GM12878 (cell line): ENCODE results near the gene HOXC13. TPM values are rescaled to one million over a fixed set of nuclear protein-coding genes. Genes with fewer than 3 reads are reported as not detected.

Experiments
- ATAC-seq: fragments of 200-7000 bp; cut with Tn5 transposase; 3 replicates; pipeline ENCODE4 v1.9.1; 2020; ENCODE audit warnings: mild to moderate bottlenecking, moderate library complexity
- BruUV-seq: library from RNA; stranded (reverse); fragments of 400-500 nt; replicated peaks from 2 replicates; lab custom pipeline; 2021; lab: Mats Ljungman, UMichigan
- CTCF ChIA-PET: fragments of 300-600 bp; sonication (Branson Sonifier 250); formaldehyde crosslinking; extraction: SDS; loops from one replicate; lab custom pipeline; 2021; ENCODE audit warnings: inconsistent platforms; lab: Yijun Ruan, JAX
- POLR2A ChIA-PET: fragments of 350-600 bp; formaldehyde crosslinking; extraction: SDS; loops from one replicate; lab custom pipeline; 2021; ENCODE audit warnings: inconsistent platforms; lab: Charles Lee
- RAD21 ChIA-PET: fragments of 300-600 bp; sonication (Branson Sonifier 250); formaldehyde crosslinking; loops from one replicate; lab custom pipeline; 2023; ENCODE audit warnings: antibody characterized with exemption; ENCODE audit not compliant: unreplicated experiment; lab: Charles Lee
- SMC1A ChIA-PET: fragments of 300-600 bp; sonication (Branson Sonifier 250); formaldehyde crosslinking; loops from one replicate; lab custom pipeline; 2023; ENCODE audit not compliant: unreplicated experiment, uncharacterized antibody; lab: Charles Lee
- DNase-seq: peaks from one replicate; pipeline ENCODE4 v3.0.0-alpha.2; 2011; ENCODE audit warnings: low read depth, low spot score
- FAIRE-seq: peaks from 3 replicates; lab custom pipeline; 2011; peaks lifted over from hg19 to GRCh38; lab: Jason Lieb, UNC
- H2AFZ ChIP-seq: 2 replicates; pipeline ENCODE4 v1.6.0; 2011; ENCODE audit warnings: low read depth, low read length, control low read depth; ENCODE audit not compliant: control insufficient read depth
- H3K27ac ChIP-seq: 2 replicates; pipeline ENCODE4 v1.5.1; 2011; ENCODE audit warnings: control low read depth; ENCODE audit not compliant: control insufficient read depth, insufficient read depth
- H3K27me3 ChIP-seq, 2 experiments: replicated peaks in 1 of 2; 2 replicates each; pipeline versions ENCODE4 v1.6.0 to v1.6.1; 2011; ENCODE audit warnings: low read length in 1 of 2; ENCODE audit not compliant: control insufficient read depth in 2 of 2, insufficient read depth in 2 of 2
- H3K36me3 ChIP-seq, 2 experiments: 2 replicates each; pipeline ENCODE4 v1.5.1; 2011; ENCODE audit warnings: low read length in 1 of 2; ENCODE audit not compliant: control insufficient read depth in 2 of 2, insufficient read depth in 2 of 2
- H3K4me1 ChIP-seq: 2 replicates; pipeline ENCODE4 v1.6.1; 2011; ENCODE audit warnings: mild to moderate bottlenecking, low read length, moderate library complexity, mixed read lengths; ENCODE audit not compliant: control insufficient read depth, insufficient read depth
- H3K4me2 ChIP-seq: 2 replicates; pipeline ENCODE4 v1.6.0; 2011; ENCODE audit warnings: control low read depth; ENCODE audit not compliant: control insufficient read depth, insufficient read depth
- H3K4me3 ChIP-seq: fragments of 200-600 bp; sonication (generic); 2 replicates; pipeline ENCODE4 v1.5.1; 2016
- H3K79me2 ChIP-seq: 2 replicates; pipeline ENCODE4 v1.6.0; 2011; ENCODE audit warnings: low read length; ENCODE audit not compliant: control insufficient read depth, insufficient read depth
- H3K9ac ChIP-seq: 2 replicates; pipeline ENCODE4 v1.8.0; 2011; ENCODE audit warnings: low read length, control low read depth, mixed read lengths; ENCODE audit not compliant: control insufficient read depth, insufficient read depth
- H3K9me3 ChIP-seq: replicated peaks from 3 replicates; pipeline ENCODE4 v1.5.1; 2011; ENCODE audit warnings: mild to moderate bottlenecking, low read length; ENCODE audit not compliant: control insufficient read depth, insufficient read depth
- H4K20me1 ChIP-seq: 2 replicates; pipeline ENCODE4 v1.6.0; 2011; ENCODE audit not compliant: control insufficient read depth, insufficient read depth
- BCLAF1 ChIP-seq: fragments of 450-650 bp; IDR thresholded peaks from 2 replicates; pipeline ENCODE4 v1.6.1; 2017; ENCODE audit warnings: antibody characterized with exemption, mild to moderate bottlenecking, moderate library complexity
- DPF2 ChIP-seq: fragments of 450-650 bp; IDR thresholded peaks from 2 replicates; pipeline ENCODE4 v1.6.1; 2017; ENCODE audit warnings: mild to moderate bottlenecking
- EP300 ChIP-seq, 2 experiments: fragments of 150-350 bp in 1 of 2; IDR thresholded peaks; 2 replicates each; pipeline ENCODE4 v1.6.1; 2011 to 2012; ENCODE audit warnings: low read depth in 2 of 2, low read length in 2 of 2, borderline replicate concordance in 1 of 2, improper control_type of control experiment in 1 of 2, inconsistent platforms in 1 of 2; ENCODE audit not compliant: control insufficient read depth in 1 of 2
- IKZF2 ChIP-seq, 2 experiments: fragments of 450-650 bp; IDR thresholded peaks; 2 replicates each; pipeline ENCODE4 v1.6.1; 2017; ENCODE audit warnings: mild to moderate bottlenecking in 2 of 2, moderate library complexity in 2 of 2
- MTA2 ChIP-seq: fragments of 450-650 bp; IDR thresholded peaks from 2 replicates; pipeline ENCODE4 v1.6.1; 2016; ENCODE audit warnings: low read depth, mild to moderate bottlenecking, moderate library complexity
- ZSCAN29 ChIP-seq: fragments of 450-650 bp; IDR thresholded peaks from 2 replicates; pipeline ENCODE4 v1.6.1; 2017; ENCODE audit warnings: mild to moderate bottlenecking, moderate library complexity
- WGBS: methylation state at CpG from one replicate; pipeline ENCODE4 v1.1.6; 2016; ENCODE audit warnings: low lambda C conversion rate; ENCODE audit not compliant: insufficient replicate concordance, insufficient coverage; ENCODE audit errors: missing lambda C conversion rate; 5-methylcytosine and 5-hydroxymethylcytosine counted together
- in situ Hi-C: fragments of 300-500 bp; cut with MboI; formaldehyde crosslinking; loops from 9 replicates; pipeline ENCODE4 v1.14.3; 2018; ENCODE audit warnings: mixed read lengths
- intact Hi-C: fragments of 100-400 bp; cut with micrococcal nuclease; formaldehyde crosslinking; loops from one replicate; pipeline ENCODE4 v1.14.2; 2022; ENCODE audit not compliant: unreplicated experiment
- polyA plus RNA-seq, 11 experiments: library from polyadenylated mRNA; depleted of rRNA in 4 of 11; unstranded in 6 of 11; stranded (reverse) in 5 of 11; fragments of >200 nt; fragmentation: Nextera tagmentation in 4 of 11; fragmentation: Illumina TruSeq in 1 of 11; extraction: Ambion mirVana in 4 of 11; extraction: Trizol in 1 of 11; gene quantifications; 1 replicate in 1 of 11; 2 replicates in 10 of 11; pipeline versions ENCODE4 v1.2.1 to v1.2.3, GENCODE V29; 2011 to 2016; ENCODE audit warnings: inconsistent platforms in 2 of 11, missing spikeins in 2 of 11, low read depth in 1 of 11
- total RNA-seq, 4 experiments: library from RNA; depleted of rRNA in 3 of 4; stranded (reverse); fragments of >200 nt in 3 of 4; fragmentation: Illumina TruSeq in 1 of 4; extraction: Trizol in 1 of 4; gene quantifications; 2 replicates each; pipeline versions ENCODE4 v1.2.1 to v1.2.3, GENCODE V29; 2013 to 2021
- TF ChIP-seq, protein P1 (sequence below): fragments of 450-650 bp; IDR thresholded peaks from 2 replicates; pipeline ENCODE4 v1.6.1; 2016; ENCODE audit warnings: mild to moderate bottlenecking

Gene HOXC13
- total and polyA plus RNA-seq, 10 of the 15 experiments (the other 5 are each of a cell fraction or from before 2014, with no cell fraction given): not detected

DNA sequence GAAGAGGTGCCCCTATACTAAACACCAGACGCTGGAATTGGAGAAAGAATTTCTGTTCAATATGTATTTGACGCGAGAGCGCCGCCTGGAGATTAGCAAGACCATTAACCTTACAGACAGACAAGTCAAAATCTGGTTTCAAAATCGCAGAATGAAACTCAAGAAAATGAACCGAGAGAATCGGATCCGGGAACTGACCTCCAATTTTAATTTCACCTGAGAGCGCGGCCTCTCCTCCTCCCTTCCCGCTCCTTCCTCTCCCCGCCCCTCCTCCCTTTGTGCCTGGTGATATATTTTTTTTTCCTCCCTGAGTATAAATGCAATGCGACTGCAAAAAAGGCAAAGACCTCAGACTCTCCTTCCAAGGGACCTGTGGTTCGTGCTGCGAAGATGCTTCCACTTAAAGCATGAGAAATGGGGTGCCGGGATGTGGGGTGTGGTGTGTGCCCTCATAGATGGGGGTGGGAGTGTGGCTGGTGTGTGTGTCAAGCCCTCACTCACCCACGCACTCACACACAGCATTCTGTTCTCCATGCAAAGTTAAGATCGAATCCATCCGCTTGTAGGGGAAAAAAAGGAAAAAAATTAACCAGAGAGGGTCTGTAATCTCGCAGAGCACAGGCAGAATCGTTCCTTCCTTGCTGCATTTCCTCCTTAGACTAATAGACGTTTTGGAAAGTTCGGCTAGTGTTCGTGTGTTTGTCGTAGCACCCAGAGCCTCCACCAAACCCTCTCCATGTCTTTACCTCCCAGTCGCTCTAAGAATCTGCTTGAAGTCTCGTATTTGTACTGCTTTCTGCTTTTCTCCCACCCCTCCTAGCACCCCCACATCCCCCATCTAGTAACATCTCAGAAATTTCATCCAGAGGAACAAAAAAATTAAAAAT is 50.8 kb downstream of the HOXC13 start (continued):
- TF ChIP-seq, protein P1, sequence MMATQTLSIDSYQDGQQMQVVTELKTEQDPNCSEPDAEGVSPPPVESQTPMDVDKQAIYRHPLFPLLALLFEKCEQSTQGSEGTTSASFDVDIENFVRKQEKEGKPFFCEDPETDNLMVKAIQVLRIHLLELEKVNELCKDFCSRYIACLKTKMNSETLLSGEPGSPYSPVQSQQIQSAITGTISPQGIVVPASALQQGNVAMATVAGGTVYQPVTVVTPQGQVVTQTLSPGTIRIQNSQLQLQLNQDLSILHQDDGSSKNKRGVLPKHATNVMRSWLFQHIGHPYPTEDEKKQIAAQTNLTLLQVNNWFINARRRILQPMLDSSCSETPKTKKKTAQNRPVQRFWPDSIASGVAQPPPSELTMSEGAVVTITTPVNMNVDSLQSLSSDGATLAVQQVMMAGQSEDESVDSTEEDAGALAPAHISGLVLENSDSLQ: peak; percentile 4; the same call in 1 of the 2 replicates
- 0 out of 4 replicates have a peak, but pooled peaks of 1 of the 2 experiments have one; percentile 18 for TF ChIP-seq EP300 (IDR thresholded peaks at IDR 0.05; ENCODE audit: borderline replicate concordance in 1 of 2, control insufficient read depth in 1 of 2, low read depth in 2 of 2, low read length in 2 of 2)
- 0 out of 2 replicates have a peak, but pooled peaks have one; percentile 16 for TF ChIP-seq DPF2
- 0 out of 2 replicates have a peak, but pooled peaks have one; percentile 73 for TF ChIP-seq ZSCAN29
- TF ChIP-seq MTA2: 0 out of 2 replicates have a peak, but pooled peaks have one; percentile 15
- TF ChIP-seq IKZF2 (IDR thresholded peaks at IDR 0.05): peak; percentile 29 to 34; a peak in 1 of 4 replicates

DNA sequence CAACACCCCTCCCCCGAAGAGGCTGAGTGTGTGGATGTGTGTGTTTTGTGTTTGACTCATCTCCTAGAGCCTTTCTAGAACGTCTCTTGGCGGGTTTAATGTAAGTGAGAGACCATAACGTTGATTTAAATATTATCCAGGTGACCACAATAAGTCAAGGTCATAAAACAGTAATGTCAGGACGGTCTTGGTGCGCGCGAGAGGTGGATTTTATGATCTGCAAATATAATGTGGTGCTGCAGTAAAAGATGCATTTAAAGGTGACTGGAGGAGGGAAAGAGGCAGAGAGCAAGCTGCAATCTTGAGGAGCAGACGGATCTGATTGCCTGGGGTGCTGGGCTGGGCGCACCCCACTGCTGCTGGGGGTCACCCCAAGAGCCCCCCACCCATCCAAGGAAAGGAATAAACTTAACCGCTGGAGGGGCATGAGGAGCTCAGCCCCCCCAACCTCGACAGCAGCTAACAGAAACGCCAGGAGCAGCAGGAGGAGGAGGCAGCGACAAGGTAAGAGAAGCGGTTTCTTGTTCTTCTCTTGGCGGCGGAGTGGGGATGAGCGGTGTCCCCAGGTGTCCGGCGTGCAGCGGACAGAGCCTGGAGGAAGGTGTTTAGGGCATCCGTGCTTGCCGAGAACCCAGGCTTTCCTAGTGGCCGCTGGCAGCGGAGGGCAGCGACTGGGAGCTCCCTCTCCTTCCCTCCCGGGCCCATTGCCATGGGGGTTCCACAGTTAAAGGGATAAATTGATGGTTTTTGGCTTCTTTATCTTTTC is 51.9 kb downstream of the HOXC13 start:
- H3K27me3 ChIP-seq: peaks cover 34 to 59% of the 10 kb centered on the region in 2 experiments
- in situ Hi-C loops: no loop called here
- no peak overlapping the region for H3K9ac ChIP-seq

More for the DNA sequence above, 51.9 kb downstream of the HOXC13 start:
- Histone ChIP-seq H3K27ac (no peak overlapping the region), H3K4me1 (peaks cover 14% of the 10 kb centered on the region), H3K9me3 (no peaks in the 10 kb centered on the region), H3K36me3 (no peaks in the 10 kb centered on the region), H3K79me2 (no peaks in the 10 kb centered on the region), H4K20me1 (peaks cover 3% of the 10 kb centered on the region; the same call in 1 of the 2 replicates), H3K4me3 (no peak overlapping the region), H2AFZ (no peak overlapping the region), H3K4me2 (no peak overlapping the region)
- ATAC-seq (no peak), FAIRE-seq (no peak), DNase-seq (no peak)
- CTCF ChIA-PET: interaction anchor here (0.6 to 2.8 kb wide), 10 partner anchors 13 to 248 kb away, joined by 3 to 10 read pairs (median 4); no protein-coding TSS in a partner anchor
- WGBS: 8% methylated on average over 27 of the region's 27 CpGs
- RAD21 ChIA-PET: interaction anchor here (0.6 to 2.1 kb wide), 7 partner anchors 10 to 381 kb away, joined by 3 to 7 read pairs (median 4); partner anchors contain the start of gene HOXC9
- POLR2A ChIA-PET: interaction anchor here (0.7 kb wide), 1 partner anchor 9 kb away, joined by 5 read pairs; the partner anchor contains the start of gene HOXC9
- BruUV-seq: no TSS peak
- TF ChIP-seq BCLAF1: no peak
- intact Hi-C loops: no loop called here
- SMC1A ChIA-PET: interaction anchor here (0.6 to 1.5 kb wide), 3 partner anchors 9 to 234 kb away, joined by 3 to 4 read pairs (median 3); no protein-coding TSS in a partner anchor
